HG03060 (cell line): ENCODE data around the gene SLAIN1.
"Not testable (repeated sequence)": the region's sequence is repeated elsewhere in the genome, so short reads cannot be mapped to it uniquely, and the experiment has no call there.

Source experiments
- ATAC-seq: cut with Tn5 transposase; IDR thresholded peaks from one replicate; pipeline ENCODE4 v1.9.1; 2021; ENCODE audit warnings: low read depth, moderate number of reproducible peaks; ENCODE audit not compliant: unreplicated experiment

The SLAIN1 gene

GRCh38 chr13:77697217-77698103 is at the start of gene SLAIN1:
Gene SLAIN1 (plus strand): TSS chr13:77697687. CDS start chr13:77697914, 227 bp downstream.
- peak; percentile 34 for ATAC-seq

GRCh38 chr13:77650409-77650808 is 47.1 kb upstream of the SLAIN1 start:
- no peak for ATAC-seq

- ATAC-seq: no peak
These were observed 44.2 kb upstream of the SLAIN1 start for GRCh38 chr13:77653301-77653700.

DNA sequence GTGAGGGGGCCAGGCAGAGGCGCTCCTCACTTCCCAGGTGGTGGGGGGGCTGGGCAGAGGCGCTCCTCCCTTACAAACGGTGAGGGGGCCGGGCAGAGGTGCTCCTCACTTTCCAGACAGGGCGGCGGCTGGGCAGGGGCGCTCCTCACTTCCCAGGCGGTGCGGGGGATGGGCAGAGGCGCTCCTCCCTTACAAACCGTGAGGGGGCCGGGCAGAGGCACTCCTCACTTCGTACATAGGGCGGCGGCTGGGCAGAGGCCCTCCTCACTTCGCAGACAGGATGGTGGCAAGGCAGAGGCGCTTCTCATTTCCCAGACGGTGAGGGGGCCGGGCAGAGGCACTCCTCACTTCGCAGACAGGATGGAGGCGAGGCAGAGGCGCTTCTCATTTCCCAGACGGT is 37.5 kb upstream of the SLAIN1 start:
- ATAC-seq: not testable (repeated sequence)

DNA sequence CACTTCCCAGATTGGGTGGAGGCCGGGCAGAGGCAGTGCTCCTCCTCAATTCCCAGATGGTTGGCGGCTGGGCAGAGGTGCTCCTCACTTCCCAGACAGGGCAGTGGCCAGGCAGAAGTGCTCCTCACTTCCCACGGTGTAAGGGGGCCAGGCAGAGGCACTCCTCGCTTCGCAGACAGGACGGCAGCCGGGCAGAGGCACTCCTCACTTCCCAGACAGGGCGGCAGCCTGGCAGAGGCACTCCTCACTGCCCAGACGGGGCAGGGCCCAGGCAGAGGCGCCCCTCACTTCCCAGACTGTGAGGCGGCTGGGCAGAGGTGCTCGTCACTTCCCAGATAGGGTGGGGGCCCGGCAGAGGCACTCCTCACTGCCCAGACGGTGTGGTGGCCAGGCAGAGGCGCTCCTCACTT is 36.6 kb upstream of the SLAIN1 start:
- no peak for ATAC-seq

DNA sequence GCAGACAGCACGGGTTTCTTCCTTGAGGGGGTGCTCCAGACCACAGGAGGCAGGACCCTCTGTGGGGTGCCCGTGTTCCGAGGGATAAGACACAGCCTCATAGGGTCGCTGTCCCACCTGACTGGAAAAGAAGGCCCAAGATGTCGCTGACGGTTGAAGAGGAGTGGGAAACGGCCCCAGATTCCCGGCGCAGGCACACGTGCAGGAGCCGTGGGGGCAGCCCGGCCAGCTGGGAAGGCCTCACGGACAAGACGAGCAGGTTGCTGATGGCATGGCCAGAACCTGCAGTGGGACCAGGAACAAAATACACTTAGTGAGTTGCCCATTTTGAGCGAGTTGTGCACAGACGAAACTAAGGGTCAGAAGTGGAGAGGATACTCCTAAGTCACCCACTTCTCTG is 35.2 kb upstream of the SLAIN1 start:
- not testable (repeated sequence) for ATAC-seq

DNA sequence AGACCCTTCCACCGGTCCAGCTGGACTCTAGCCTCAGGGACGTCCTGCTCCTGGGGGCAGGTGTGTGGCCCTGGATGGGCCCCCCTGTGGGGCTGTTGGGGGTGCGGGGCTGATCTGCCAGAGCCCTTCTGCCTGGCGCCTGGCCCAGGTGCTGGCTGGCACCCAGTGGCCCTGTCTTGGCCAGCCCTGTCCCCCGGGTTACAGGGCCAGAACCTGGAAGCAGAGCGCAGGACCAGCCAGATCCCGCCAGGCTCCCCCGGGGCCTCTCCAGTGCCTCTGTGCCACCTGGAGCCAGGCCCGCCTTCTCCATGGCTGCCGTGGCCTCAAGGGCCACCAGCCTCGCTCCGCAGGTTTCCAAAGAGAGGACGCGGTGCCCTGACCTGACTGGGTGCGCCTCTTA is 34.7 kb upstream of the SLAIN1 start:
- ATAC-seq: not testable (repeated sequence)

GRCh38 chr13:77674852-77675251 is 22.6 kb upstream of the SLAIN1 start:
- ATAC-seq: no peak

- no peak for ATAC-seq
These were observed 18.7 kb upstream of the SLAIN1 start for GRCh38 chr13:77678691-77679235.

GRCh38 chr13:77687799-77688198 is 9.7 kb upstream of the SLAIN1 start:
- ATAC-seq: no peak

GRCh38 chr13:77691871-77692270 is 5.6 kb upstream of the SLAIN1 start:
- no peak for ATAC-seq

DNA sequence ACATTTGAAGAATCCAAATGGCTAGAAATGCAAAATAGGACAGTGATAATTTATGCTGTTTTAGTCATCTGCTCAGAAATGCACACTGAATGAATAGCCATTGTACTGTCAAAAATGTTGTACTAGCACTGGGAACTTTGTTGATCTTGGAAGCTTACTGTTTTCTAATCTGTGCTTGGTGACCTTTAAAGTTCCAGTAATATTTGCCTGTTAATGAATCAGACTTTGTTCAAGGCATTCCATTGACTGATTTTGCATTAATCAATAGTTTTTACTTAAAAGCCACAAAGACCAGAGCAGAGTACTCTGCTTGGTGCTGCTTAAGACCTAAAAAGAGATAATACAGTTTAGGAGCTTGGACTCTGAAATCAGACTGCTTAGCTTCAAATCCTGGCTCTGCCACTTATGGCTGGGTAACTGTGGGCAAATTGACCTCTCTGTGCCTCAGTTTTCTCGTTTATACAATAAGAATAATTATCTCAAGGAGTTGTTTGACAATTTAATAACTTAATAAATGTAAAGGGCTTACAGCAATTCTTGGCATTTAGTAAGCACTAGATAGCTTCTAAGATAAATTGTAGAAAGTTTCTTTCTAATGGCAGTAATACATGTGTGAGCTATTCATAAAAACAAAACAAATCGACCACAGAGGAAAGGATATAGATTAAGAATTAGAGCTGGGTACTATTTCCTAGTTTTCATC is 4.6 kb upstream of the SLAIN1 start:
- ATAC-seq: no peak

DNA sequence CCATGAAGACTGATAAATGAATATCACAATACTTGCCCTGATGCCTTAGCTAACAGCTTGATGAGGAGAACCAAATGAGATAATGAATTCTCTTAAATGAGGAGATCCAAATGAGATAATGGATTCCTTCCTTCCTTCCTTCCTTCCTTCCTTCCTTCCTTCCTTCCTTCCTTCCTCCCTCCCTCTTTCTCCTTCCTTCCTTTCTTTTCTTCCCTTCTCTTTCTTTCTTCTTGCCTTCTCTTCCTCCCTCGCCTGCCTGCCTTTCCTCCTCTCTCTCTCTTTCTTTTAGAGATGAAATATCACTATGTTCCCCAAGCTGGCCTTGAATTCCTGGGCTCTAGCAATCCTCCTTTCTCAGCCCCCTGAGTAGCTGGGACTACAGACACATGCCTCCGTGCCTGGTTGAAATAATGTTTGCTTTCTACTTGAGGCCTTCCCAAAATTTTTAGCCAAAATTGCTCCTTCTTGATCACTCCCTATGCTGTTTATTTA is 4.0 kb upstream of the SLAIN1 start:
- ATAC-seq: no peak

- ATAC-seq: no peak
These were observed 1.2 kb upstream of the SLAIN1 start for GRCh38 chr13:77696006-77696878.

GRCh38 chr13:77696879-77697216 is 639 bp upstream of the SLAIN1 start:
- ATAC-seq: peak; percentile 1

DNA sequence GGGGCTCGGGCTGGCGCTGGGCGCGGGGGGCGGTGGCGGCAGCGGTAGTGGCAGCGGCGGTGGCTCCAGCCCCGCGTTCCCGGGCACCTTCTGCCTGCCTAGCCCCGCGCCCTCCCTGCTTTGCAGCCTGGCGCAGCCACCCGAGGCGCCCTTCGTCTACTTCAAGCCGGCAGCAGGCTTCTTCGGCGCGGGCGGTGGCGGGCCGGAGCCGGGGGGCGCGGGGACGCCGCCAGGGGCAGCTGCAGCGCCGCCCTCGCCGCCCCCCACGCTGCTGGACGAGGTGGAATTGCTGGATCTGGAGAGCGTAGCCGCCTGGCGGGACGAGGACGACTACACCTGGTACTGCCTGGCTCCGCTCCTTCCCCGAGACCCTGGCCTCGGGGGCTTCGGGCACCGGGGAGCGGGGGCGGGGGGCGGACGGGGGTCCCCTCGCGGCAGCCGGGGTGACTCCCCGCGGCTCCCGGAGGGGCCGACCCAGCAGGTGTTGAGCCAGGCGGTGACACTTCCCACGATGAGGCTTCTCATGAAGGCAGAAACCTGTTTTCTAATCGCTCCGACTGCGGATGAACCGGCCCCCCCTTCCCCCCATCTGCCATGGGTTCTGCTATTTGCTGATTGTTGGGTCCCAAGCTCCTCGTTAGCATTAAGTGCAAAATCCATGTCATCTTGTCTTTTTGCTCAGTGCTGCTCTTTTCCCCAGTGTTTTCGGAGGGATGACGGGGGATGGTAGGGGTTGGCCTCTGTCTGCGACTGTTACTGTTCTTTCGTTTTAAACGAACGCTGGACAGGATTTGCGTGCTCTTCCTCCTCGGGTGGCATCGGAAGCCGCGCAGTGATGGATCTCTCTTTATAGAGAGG is 943 bp downstream of the SLAIN1 start:
- ATAC-seq: no peak

DNA sequence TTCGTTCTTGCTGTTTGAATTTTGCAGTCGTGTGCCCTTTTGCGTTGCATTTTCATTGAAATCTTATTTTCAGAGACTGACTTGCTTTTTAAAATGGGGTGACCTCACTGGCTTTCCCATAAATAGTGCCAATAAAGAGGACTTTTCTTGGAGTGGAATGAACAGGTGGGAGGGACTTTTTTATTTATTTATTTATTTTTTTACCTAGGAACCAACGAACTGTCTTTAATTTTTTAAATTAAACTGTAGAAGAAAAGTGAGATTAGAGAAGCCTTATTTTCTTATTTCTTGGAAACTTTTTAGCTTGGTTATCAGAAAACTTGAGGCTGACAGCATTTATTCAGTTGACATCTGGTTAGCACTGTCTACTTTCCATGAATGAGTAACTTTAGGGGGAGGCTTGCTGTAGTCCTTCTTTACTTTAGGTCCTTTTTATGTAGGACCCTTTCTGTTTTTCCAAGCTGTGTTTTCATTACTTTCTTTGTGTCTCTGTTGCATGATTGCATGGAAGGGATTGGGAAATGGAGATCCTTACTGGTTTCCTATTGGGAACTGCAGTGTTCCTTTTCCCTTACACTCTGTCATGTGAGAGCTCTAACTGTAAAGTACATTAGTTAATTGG is 1.7 kb downstream of the SLAIN1 start:
- ATAC-seq: no peak

DNA sequence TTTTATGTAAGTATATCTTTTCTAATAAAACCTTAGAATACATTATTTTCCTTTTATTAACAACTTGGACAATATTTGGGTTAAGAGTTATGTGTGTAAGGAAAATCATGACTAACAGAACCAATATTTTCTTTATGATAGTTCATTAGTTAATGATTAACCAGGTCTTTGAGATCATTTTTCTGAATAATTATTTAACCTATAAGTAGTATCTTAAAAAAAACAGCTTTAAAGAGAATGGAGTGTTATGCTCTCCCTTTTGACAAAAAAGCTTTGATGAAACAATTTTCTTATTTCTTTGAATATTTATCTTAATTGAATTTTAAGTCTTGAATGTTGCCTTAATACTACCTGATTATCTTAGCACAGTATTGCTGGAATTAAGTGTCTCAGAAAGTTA is 3.8 kb downstream of the SLAIN1 start:
- no peak for ATAC-seq

GRCh38 chr13:77702366-77702765 is 4.9 kb downstream of the SLAIN1 start:
- no peak for ATAC-seq
